Muscle of leg (tissue), 11 donors: ENCODE results near the gene CFHR5. TPM values are rescaled to one million over a fixed set of nuclear protein-coding genes. Genes with fewer than 3 reads are reported as not detected.
"Not testable (repeated sequence)": the region's sequence is repeated elsewhere in the genome, so short reads cannot be mapped to it uniquely, and the experiment has no call there.

Experiments
- DNase-seq: peaks from one replicate; pipeline ENCODE4 v3.0.0; 2013
- H3K27ac ChIP-seq: one replicate; pipeline ENCODE4 v1.5.1; 2013; ENCODE audit warnings: mild to moderate bottlenecking, low read length, control low read depth
- H3K27me3 ChIP-seq: one replicate; pipeline ENCODE4 v1.6.1; 2013; ENCODE audit warnings: low read length; ENCODE audit not compliant: control insufficient read depth, insufficient read depth
- H3K36me3 ChIP-seq: one replicate; pipeline ENCODE4 v1.6.1; 2013; ENCODE audit warnings: low read length; ENCODE audit not compliant: control insufficient read depth, insufficient read depth
- H3K4me1 ChIP-seq: one replicate; pipeline ENCODE4 v1.6.1; 2013; ENCODE audit warnings: low read length; ENCODE audit not compliant: control insufficient read depth, insufficient read depth
- H3K4me3 ChIP-seq: one replicate; pipeline ENCODE4 v1.5.1; 2013; ENCODE audit warnings: low read length, control low read depth
- H3K9me3 ChIP-seq: replicated peaks from 2 replicates; pipeline ENCODE4 v1.6.1; 2013; ENCODE audit warnings: low read depth, low read length; ENCODE audit not compliant: control insufficient read depth
- WGBS: methylation state at CpG from one replicate; pipeline ENCODE4 v1.1.5; 2013; ENCODE audit warnings: missing lambda C conversion rate; ENCODE audit not compliant: insufficient coverage; 5-methylcytosine and 5-hydroxymethylcytosine counted together
- polyA plus RNA-seq, 8 donors: library from polyadenylated mRNA; unstranded; fragments of 120-200 nt; gene quantifications; one replicate each; pipeline versions ENCODE4 v1.2.1 to v1.2.3, GENCODE V29; 2013; ENCODE audit warnings: inconsistent platforms in 1 of 8, low replicate concordance in 1 of 8; ENCODE audit not compliant: insufficient read length in 8 of 8, insufficient read depth in 1 of 8
- total RNA-seq: library from RNA; stranded (reverse); fragments of 120-200 nt; gene quantifications from one replicate; pipeline ENCODE4 v1.2.4, GENCODE V29; 2013

Gene CFHR5
- total and polyA plus RNA-seq, 9 donors: under 0.01 to 0.04 TPM; not detected in 7

DNA sequence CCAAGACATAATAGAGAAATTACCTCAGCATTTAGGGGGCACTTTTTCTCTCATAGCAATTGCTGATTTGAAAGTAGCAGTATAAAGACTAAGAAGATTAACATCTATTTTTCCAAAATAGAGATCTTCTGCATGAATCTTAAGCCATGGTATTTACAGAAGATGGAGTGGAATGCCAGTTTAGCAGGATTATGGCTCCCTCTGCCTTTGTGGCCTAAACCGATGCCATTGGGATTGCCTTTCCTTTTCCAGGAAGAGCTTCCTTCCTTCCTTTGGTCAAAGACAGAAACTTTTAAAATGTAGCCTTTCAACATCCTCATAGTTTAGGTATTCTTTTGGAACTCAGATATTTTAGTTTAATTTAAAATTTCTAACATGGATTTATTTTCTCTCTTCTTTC, 39.4 kb downstream of the CFHR5 start:
- WGBS: no CpG with 5 or more reads among the region's 1 CpG
- Histone ChIP-seq H3K4me1 (peaks cover 2% of the 10 kb centered on the region), H3K27me3 (no peaks in the 10 kb centered on the region), H3K36me3 (no peaks in the 10 kb centered on the region), H3K27ac (no peak overlapping the region), H3K4me3 (no peak overlapping the region), H3K9me3 (peaks cover 3% of the 10 kb centered on the region)
- no peak for DNase-seq

- Histone ChIP-seq H3K36me3 (no peaks in the 10 kb centered on the region), H3K27me3 (no peaks in the 10 kb centered on the region), H3K27ac (peak overlapping the region; percentile 21), H3K4me3 (no peak overlapping the region), H3K9me3 (peaks cover 2% of the 10 kb centered on the region), H3K4me1 (peaks cover 2% of the 10 kb centered on the region)
- peak; percentile 61 for DNase-seq
- WGBS: no CpG with 5 or more reads among the region's 8 CpGs
Measured at GRCh38 chr1:197017558-197018146, 40.3 kb downstream of the CFHR5 start.

- Histone ChIP-seq H3K27ac (no peak overlapping the region), H3K4me1 (peaks cover 2% of the 10 kb centered on the region), H3K27me3 (no peaks in the 10 kb centered on the region), H3K36me3 (no peaks in the 10 kb centered on the region), H3K4me3 (no peak overlapping the region), H3K9me3 (no peaks in the 10 kb centered on the region)
- no peak for DNase-seq
- no CpG with 5 or more reads among the region's 4 CpGs for WGBS
Measured at GRCh38 chr1:197021716-197022115, 44.4 kb downstream of the CFHR5 start.

- DNase-seq: no peak
- WGBS: no CpG with 5 or more reads among the region's 1 CpG
Measured at GRCh38 chr1:197024460-197024859, 47.1 kb downstream of the CFHR5 start.

DNA sequence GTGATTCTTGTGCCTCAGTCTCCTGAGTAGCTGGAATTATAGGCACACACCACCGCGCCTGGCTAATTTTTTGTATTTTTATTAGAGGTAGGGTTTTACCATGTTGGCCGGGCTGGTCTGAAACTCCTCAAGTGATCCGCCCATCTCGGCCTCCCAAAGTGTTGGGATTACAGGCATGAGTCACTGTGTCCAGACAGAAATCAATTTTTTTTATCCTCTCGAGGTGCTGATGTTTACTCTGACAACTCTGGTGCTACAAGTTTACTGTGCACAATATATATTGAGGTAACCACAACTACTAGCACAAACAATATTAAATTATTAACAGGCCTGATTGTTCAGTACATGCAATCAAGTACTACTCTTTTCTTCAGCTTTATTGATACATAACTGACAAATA, 50.0 kb downstream of the CFHR5 start:
- Histone ChIP-seq H3K9me3 (no peaks in the 10 kb centered on the region), H3K4me1 (no peaks in the 10 kb centered on the region), H3K36me3 (no peaks in the 10 kb centered on the region), H3K27ac (no peak overlapping the region), H3K4me3 (no peak overlapping the region), H3K27me3 (no peaks in the 10 kb centered on the region)
- WGBS: no CpG with 5 or more reads among the region's 6 CpGs
- no peak for DNase-seq

More at GRCh38 chr1:197024460-197024859, 47.1 kb downstream of the CFHR5 start:
- Histone ChIP-seq H3K27me3 (no peaks in the 10 kb centered on the region), H3K27ac (no peak overlapping the region), H3K4me3 (no peak overlapping the region), H3K36me3 (no peaks in the 10 kb centered on the region), H3K4me1 (no peaks in the 10 kb centered on the region), H3K9me3 (no peaks in the 10 kb centered on the region)

DNA sequence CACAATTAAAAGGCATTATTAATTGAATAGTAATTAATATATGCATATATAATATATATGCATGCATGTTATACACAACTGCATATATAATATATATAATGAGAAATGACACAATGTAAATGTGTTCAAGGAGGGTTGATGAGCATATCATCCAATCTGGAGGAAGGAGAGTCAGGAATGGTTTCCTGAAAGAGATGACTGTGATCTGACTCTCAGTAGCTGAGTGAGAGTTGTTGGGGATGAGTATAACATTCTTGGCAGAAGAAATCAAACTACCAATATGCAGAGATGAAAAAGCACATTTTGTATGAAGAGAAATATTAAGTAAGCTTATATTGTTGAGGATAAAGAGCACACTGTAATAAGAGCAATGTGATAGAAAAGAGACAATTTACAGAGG, 52.4 kb downstream of the CFHR5 start:
- DNase-seq: no peak
- H3K9me3 ChIP-seq: no peaks in the 10 kb centered on the region
- no peaks in the 10 kb centered on the region for H3K36me3 ChIP-seq
- no peaks in the 10 kb centered on the region for H3K4me1 ChIP-seq
- no peaks in the 10 kb centered on the region for H3K27me3 ChIP-seq
- no peak overlapping the region for H3K27ac ChIP-seq
- no peak overlapping the region for H3K4me3 ChIP-seq

DNA sequence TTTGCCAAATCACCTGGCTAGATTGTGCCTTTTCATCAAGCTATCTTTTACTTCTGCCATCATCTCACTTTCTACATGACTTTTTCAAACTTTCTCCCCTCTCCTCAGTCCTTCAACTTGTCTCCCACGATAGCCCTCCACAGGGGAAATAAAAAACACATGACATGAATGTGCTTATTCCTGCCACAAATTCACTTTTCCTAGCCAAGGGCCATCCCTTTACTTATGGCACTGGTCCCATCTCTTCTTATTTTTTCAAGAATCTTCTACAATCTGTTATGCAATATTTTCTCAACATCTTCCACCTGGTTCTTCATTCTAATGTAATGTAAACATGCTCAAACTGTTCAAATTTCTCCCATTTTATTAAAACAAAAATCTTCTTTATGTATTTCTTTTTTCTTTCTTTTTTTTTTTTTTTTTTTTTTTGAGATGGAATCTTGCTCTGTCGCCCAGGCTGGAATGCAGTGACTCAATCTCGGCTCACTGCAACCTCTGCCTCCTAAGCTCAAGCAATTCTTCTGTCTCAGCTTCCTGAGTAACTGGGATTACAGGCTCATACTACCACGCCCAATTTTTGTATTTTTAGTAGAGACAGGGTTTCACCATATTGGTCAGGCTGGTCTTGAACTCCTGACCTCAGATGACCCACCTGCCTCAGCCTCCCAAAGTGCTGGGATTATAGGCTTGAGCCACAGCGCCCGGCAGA, 57.4 kb downstream of the CFHR5 start:
- DNase-seq: not testable (repeated sequence)

DNA sequence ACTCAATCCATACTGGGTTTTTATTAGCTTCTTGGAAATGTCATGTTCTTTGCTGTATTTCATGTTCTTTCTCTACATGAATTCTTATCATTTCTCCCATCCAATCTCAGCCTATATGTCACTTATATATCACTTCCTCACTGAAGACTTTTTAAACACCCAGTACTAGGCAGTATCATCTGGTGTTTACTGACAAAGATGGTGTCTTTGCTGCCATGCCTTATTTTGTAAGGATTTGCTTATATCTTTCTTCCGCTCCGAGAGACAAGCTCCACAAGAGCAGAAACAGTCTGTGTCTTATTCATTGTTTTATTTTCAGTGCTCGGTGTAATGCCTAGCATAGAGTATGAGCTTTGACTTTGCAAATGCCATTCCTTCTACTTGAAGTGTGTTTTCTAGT, 59.5 kb downstream of the CFHR5 start:
- Histone ChIP-seq H3K4me3 (no peak overlapping the region), H3K4me1 (no peaks in the 10 kb centered on the region), H3K9me3 (no peaks in the 10 kb centered on the region), H3K27me3 (no peaks in the 10 kb centered on the region), H3K36me3 (no peaks in the 10 kb centered on the region), H3K27ac (no peak overlapping the region)
- DNase-seq: no peak
- 100% methylated on average over 1 of the region's 3 CpGs for WGBS

More for the DNA sequence above, 57.4 kb downstream of the CFHR5 start:
- H3K4me3 ChIP-seq, H3K27ac ChIP-seq, H3K4me1 ChIP-seq, H3K27me3 ChIP-seq, H3K9me3 ChIP-seq, H3K36me3 ChIP-seq: not testable (repeated sequence)
- 82% methylated on average over 3 of the region's 6 CpGs for WGBS

GRCh38 chr1:197041486-197042353, 64.4 kb downstream of the CFHR5 start:
- no peaks in the 10 kb centered on the region for H3K36me3 ChIP-seq
- H3K27me3 ChIP-seq: no peaks in the 10 kb centered on the region
- 55% methylated on average over 2 of the region's 7 CpGs for WGBS
- no peaks in the 10 kb centered on the region for H3K9me3 ChIP-seq
- H3K4me3 ChIP-seq: no peak overlapping the region
- H3K27ac ChIP-seq: no peak overlapping the region
- no peaks in the 10 kb centered on the region for H3K4me1 ChIP-seq
- no peak for DNase-seq

GRCh38 chr1:197042676-197043341, 65.5 kb downstream of the CFHR5 start:
- Histone ChIP-seq H3K27ac (no peak overlapping the region), H3K4me1 (no peaks in the 10 kb centered on the region), H3K36me3 (no peaks in the 10 kb centered on the region), H3K27me3 (no peaks in the 10 kb centered on the region), H3K4me3 (no peak overlapping the region), H3K9me3 (no peaks in the 10 kb centered on the region)
- 83% methylated on average over 1 of the region's 4 CpGs for WGBS
- DNase-seq: no peak
